Raji (cell line): ENCODE data around the gene TBL3.
A peak's percentile ranks its signal among the peaks of the same experiment; 100 is the strongest.

Experiments used
- POLR2A ChIP-seq: IDR thresholded peaks from 2 replicates; pipeline ENCODE4 v1.6.1; 2011; ENCODE audit warnings: low read depth, low read length, control low read depth; ENCODE audit not compliant: insufficient read depth

TBL3 gene

DNA sequence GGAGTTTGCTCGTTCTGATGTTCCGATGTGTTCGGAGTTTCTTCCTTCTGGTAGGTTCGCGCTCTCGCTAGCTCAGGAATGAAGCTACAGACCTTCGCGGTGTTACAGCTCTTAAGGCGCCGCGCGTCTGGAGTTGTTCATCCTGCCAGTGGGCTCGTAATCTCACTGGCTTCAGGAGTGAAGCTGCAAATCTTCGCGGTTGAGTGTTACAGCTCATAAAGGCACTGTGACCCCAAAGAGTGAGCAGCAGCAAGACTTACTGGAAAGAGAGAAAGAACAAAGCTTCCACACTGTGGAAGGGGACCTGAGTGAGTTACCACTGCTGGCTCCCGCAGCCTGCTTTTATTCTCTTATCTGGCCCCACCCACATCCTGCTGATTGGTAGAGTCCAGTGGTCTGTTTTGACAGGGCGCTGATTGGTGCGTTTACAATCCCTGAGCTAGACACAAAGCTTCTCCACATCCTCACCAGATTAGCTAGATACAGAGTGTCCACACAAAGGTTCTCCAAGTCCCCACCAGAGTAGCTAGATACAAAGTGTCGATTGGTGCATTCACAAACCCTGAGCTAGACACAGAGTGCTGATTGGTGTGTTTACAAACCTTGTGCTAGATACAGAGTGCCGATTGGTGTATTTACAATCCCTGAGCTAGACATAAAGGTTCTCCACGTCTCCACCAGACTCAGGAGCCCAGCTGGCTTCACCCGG is 14.3 kb upstream of the TBL3 start:
- TF ChIP-seq POLR2A = peak; percentile 50

DNA sequence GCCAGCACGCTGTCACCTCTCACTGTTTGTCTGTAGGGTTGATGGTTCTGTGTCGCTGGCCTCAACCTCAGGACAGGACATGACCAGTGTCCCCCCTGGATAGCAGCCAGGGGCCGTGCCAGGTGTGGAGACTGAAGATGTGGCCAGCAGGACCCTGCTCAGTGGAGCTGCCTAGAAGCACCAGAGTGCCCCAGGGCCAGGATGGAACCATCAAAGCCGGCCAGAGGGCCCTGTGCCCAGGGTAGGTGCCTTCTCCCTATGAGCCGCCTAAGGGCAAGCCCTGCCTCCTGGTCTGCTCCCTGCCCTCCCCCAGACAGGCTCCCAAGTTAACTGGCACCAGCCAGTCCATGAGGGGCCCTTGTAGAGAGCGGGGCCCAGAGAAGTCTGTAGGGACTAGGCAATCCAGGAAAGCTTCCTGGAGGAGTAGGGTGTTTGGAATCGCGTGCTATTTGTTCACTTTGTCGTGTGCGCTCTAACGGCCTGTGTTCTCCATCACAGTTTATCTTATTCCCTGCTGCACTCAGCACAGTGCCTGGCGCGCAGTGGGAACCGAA is 13.1 kb upstream of the TBL3 start:
- no peak for TF ChIP-seq POLR2A

DNA sequence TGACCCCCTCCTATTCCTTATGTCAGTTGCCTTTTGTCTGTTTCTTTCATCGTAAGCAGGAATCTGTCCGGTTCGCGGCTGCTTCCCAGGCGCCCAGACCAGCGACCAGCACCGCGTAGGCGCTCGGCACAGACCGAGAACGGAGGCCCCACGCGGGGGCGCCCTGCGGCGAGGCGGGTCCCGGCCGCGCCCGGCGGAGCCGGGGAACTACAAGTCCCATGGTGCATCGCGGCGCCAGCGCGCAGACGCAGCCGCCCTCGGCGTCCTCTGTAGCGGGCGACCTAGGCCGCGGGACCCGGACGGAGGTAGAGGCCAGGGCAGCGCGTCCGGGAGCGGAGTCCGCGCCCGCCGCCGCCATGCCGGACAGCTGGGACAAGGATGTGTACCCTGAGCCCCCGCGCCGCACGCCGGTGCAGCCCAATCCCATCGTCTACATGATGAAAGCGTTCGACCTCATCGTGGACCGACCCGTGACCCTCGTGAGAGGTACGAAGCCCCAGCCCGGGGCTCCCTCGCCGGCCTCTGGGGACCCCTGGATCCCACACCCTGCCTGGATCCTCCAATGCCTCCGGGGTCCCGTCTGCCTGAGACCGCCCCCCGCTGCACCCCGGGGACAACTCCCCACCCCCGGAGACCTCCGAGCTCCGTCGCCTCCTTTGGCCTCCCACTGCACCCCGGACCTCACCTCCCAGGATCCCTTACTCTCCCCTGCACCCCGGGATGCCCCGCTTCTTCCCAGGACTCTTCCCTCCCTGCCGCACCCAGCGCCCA is 12.4 kb upstream of the TBL3 start, which contains the start of gene NDUFB10:
TSS of gene NDUFB10 (plus strand) at position 270 of the 771 bp plus-strand sequence. CDS start at position 357, 87 bp downstream.
- TF ChIP-seq POLR2A = peak; percentile 95

DNA sequence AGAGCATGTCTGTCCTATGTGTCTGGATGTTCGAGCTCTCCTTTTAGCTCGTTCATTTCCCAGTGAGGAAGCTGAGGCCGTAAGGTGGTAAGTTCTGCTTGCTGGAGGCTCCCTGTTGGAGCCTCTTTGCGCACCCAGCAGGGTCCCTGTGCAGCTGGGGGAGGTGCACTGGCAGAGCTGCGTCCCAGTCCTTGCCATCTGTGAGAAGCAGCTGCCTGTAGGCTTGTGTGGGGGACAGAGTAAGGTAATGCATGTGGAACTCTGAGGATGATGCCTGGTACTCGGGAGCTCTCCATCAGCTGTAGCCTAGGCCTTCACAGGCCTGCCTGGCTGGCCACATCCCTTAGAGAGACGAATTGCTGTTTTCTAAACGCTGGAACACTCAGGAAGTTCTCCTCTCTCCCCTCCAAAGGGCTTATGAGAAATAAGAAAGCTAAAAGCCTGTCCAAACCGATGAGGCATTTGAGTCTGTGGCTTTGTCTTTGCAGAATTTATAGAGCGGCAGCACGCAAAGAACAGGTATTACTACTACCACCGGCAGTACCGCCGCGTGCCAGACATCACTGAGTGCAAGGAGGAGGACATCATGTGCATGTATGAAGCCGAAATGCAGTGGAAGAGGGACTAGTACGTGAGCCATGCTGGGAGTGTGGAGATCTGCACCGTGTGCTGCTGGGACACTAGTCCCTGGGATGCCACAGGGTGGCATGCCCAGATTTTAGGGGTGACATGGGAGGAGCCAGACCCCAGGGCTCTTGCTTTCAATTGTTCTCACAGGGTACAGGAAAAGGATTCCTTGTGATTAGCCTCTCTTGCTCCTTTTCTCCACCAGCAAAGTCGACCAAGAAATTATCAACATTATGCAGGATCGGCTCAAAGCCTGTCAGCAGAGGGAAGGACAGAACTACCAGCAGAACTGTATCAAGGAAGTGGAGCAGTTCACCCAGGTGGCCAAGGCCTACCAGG is 10.9 kb upstream of the TBL3 start:
- peak; percentile 82 for TF ChIP-seq POLR2A

DNA sequence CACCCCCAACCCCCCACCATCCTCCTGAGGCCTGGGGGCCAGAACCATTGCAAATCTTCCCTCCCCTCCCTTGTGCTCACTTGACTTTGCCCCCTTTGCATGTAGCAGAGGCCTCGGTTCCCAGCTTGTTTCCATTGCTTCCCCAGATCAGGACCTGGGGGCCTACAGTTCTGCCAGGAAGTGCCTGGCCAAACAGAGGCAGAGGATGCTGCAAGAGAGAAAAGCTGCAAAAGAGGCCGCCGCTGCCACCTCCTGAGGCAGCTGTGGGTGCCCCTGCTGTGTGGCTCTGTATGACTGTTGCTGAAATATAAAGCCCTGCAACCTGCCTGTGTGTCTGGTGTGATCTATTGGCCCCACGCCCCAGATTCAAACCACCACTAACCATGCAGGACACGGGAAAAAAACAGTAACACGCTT is 10.2 kb upstream of the TBL3 start:
- no peak for TF ChIP-seq POLR2A

DNA sequence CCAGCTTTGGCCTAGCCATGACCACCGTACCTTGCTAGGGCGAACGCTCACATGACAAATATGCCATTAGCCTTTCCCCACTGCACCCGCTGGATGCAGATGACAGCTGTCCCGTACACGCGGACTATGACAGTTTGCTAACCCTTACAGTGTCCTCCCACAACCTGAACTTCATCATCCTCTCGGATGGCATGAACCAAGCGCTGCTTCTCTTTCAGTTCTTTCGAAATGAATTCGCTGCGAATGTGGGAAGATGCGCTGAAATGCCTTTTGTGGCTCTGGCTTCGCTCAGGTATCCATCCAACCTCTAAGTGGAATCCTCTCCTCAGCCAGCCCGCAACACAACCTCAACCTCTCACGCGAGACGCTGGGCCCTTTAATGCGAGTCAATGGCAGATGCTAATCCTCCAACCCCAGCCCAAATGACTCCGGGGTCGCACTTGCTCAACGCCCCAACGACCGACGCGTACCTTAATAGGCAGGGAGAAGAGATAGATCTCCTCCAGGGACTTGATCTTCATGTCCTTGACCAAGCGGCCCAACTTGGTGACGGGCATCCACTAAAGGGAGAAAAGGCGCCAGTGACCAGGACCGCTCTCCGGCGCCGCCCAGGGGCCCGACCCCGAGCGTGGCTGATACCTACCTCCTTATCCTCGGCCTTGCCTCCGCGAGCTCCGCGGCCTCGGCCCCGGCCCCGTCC is 7.9 kb upstream of the TBL3 start:
- TF ChIP-seq POLR2A = 0 out of 2 replicates have a peak, but pooled peaks have one; percentile 11

DNA sequence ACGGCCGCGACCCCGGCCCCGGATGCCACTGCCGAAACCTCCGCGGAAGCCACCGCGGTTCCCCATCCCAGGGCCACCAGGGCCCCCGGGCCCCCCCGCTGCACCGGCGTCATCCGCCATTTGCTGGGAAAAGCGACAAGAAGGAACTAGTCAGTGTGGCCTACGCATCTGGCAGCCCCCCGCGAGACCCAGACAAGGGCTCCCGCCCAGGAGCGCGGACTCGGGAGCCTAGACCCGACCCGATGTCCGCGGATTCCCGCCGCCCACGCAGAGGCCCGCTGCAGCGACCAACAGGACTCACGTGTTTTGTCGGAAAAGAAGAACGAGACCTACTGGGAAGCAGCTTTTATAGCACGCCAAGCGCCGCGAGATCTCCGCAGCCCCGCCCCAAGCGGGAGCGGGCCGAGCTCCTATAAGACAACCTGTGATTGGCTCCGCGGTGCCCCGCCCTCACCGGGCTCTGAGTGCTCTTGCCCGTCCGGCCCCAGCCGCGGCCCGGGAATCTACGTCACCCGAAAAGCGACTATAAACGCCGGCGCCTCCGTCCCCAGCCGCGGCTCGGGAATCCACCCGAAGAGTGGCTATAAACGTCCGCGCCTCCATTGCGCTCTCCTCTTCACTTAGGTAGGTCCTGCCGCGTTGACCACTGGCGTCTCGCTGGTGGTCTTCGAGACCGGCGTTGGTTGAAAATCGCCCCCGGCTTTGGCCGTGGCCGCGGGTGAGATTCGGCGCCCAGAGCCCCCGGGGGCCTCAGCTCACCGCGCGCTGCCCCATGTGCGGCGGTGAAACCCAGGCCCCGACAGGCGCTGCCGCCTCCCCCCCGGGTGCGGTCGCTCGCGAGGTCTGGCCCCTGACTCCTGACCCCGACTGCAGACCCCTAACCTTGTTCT is 7.1 kb upstream of the TBL3 start, which contains the start of gene RPS2:
TSS of gene RPS2 (minus strand) at position 321 of the 890 bp plus-strand sequence. CDS start at position 120, 201 bp downstream.
- peak; percentile 99 for TF ChIP-seq POLR2A

DNA sequence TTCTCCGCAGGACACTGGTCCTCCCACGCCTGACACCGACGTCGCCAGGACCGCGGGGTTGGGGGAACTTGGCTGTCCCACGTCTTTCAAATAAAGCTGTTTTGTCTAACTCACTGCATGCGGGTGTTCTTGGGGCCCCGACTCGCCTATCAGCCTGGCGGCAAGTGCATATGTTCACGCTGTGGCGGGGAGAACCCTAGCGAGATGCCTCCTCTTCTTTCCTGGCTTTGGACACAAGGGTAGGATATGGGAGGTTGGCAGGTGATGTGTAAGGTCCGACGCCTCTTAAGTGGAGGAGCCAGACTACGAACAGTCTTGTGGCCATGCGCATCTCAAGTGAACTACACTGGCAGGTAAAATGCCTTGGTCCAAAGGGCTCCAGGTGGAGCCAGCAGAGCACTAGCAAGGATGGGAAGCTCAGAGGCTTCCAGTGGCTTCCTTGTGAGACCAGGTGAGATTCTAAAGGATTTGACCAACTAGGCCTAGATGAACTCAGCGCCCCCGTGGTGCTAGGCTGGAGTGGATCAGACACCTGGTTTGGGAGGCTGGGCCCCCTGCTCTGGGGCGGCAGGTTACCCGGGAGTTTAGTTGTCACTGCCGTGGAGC is 6.4 kb upstream of the TBL3 start:
- TF ChIP-seq POLR2A = 0 out of 2 replicates have a peak, but pooled peaks have one; percentile 9

DNA sequence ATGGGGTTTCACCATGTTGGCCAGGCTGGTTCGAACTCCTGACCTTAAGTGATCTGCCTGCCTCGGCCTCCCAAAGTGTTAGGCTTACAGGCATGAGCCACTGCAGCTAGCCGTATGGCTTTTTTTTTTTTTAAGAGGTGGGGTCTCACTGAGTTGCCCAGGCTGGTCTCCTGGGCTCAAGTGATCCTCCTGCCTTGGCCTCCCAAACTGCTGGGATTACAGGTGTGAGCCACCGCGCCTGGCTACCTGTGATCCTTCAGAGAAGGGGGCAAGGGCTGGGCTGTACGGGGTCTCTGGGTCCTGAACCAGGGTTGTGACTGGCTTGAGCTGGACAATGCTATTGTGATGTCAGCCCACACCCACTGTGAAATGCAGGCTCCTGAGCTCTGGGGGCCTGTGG is 5.4 kb upstream of the TBL3 start, which contains the start of gene RNF151:
TSS of gene RNF151 (plus strand) at position 397 of the 400 bp plus-strand sequence. CDS start 26 bp downstream, outside the sequence.
- TF ChIP-seq POLR2A = no peak

DNA sequence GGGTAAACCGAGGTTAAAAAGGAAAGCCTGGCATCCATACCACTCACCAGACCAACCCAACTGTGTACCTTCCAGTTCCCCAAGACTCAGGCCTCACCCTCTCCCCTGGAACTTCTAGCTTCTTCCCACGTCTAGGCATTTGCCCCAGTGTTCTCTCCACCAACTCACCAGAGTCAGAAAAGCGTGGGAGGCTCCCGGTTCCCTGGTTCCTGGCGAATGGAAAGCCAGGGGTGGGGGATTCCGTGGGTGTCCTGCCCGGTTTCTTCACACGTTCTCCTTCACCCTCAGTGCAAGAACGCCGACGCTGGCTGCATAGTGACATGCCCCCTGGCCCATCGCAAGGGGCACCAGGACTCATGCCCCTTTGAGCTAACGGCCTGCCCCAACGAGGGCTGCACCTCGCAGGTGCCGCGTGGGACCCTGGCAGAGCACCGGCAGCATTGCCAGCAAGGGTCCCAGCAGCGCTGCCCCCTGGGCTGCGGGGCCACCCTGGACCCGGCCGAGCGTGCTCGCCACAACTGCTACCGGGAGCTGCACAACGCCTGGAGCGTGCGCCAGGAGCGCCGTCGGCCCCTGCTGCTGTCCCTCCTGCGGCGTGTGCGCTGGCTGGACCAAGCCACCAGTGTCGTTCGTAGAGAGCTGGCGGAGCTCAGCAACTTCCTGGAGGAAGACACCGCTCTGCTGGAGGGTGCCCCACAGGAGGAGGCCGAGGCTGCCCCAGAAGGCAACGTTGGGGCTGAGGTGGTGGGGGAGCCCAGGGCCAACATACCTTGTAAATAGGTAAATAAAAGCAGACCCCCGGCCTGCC is 3.5 kb upstream of the TBL3 start:
- TF ChIP-seq POLR2A = no peak

DNA sequence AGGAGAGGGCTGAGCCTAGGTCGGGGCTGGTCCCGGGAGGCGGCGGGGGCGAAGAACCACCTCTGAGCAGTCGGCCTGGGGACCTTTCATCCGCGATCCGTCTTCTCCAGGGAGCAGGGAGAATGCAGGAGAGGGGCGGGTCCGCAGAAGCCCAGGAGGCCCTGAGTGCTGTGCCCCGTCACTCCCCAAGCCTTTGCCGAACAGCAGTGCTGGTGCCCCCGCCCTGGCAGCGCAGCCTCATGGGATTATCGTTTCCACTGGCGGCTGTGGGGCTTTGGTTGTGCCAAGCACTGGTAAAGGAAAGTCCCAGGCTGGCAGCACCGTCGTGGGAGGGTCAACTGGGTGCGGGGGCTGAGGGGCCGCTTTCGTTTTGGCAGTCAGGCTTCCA is 631 bp downstream of the TBL3 start:
- TF ChIP-seq POLR2A = no peak
